Mesothelial cell of epicardium (in vitro differentiated cells): ENCODE measurements around the gene MRPS18B. TPM values are rescaled to one million over a fixed set of nuclear protein-coding genes. Genes with fewer than 3 reads are reported as not detected.

ENCODE experiments used
- DNase-seq, 2 experiments: peaks; one replicate each; pipeline ENCODE4 v3.0.0; 2021; ENCODE audit warnings: low spot score in 2 of 2; ENCODE audit not compliant: unreplicated experiment in 2 of 2
- H3K27ac Mint-ChIP-seq: 2 replicates; pipeline ENCODE4 v1.8.0; 2021; ENCODE audit warnings: mixed read lengths
- H3K27me3 Mint-ChIP-seq: 2 replicates; pipeline ENCODE4 v1.8.0; 2021; ENCODE audit warnings: low read depth, mixed read lengths
- H3K36me3 Mint-ChIP-seq: 2 replicates; pipeline ENCODE4 v1.8.0; 2021; ENCODE audit warnings: mixed read lengths
- H3K4me1 Mint-ChIP-seq: 2 replicates; pipeline ENCODE4 v1.8.0; 2021; ENCODE audit warnings: mixed read lengths
- H3K4me3 Mint-ChIP-seq: 2 replicates; pipeline ENCODE4 v1.8.0; 2021; ENCODE audit warnings: mild to moderate bottlenecking, moderate library complexity, mixed read lengths
- H3K9me3 Mint-ChIP-seq: 2 replicates; pipeline ENCODE4 v1.8.0; 2021; ENCODE audit warnings: mixed read lengths
- CTCF ChIP-seq: fragments of 200-600 bp; sonication (generic); IDR thresholded peaks from one replicate; pipeline ENCODE4 v1.5.0; 2021; ENCODE audit warnings: antibody characterized with exemption; ENCODE audit not compliant: unreplicated experiment
- total RNA-seq: library from RNA; stranded (reverse); gene quantifications from 3 replicates; pipeline ENCODE4 v1.2.1, GENCODE V29; 2021

Gene MRPS18B
- total RNA-seq, 1 donor from 2014 or later, result 29.8 TPM

- H3K4me3 Mint-ChIP-seq, result peak overlapping the region; percentile 95
These were observed 45.9 kb upstream of the MRPS18B start for GRCh38 chr6:30571762-30572082.

GRCh38 chr6:30572148-30572547 is 45.5 kb upstream of the MRPS18B start:
- Mint-ChIP-seq H3K27ac (peak overlapping the region; percentile 100), H3K36me3 (peaks cover 2% of the 10 kb centered on the region), H3K4me1 (peaks cover 48% of the 10 kb centered on the region), H3K4me3 (peak overlapping the region; percentile 95), H3K9me3 (no peaks in the 10 kb centered on the region), H3K27me3 (no peaks in the 10 kb centered on the region)
- DNase-seq, result no peak
- no peak for TF ChIP-seq CTCF

More at GRCh38 chr6:30571762-30572082, 45.9 kb upstream of the MRPS18B start:
- Mint-ChIP-seq H3K4me1 (peaks cover 48% of the 10 kb centered on the region), H3K9me3 (no peaks in the 10 kb centered on the region), H3K27me3 (no peaks in the 10 kb centered on the region), H3K27ac (peak overlapping the region; percentile 100), H3K36me3 (no peaks in the 10 kb centered on the region)
- no peak for DNase-seq
- no peak for TF ChIP-seq CTCF

DNA sequence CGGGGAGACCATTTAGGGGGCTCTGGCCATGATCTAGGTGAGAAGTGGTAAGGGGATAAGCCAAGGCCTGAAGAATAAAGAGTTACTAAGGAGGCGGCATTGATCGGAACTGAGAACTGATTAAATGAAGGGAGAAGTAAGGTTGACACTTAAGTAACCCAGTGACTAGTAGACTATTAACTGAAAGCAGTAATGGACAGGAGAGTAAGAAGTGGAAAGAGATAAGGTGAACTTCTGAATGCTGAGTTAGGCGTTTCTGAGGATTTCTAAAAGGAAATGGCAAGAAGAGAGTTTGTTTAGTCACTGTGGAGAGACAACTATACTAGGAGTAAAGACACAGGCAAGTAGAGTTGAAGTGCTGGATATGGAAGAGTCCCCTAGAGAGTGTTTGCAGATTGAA is 44.5 kb upstream of the MRPS18B start:
- peaks cover 48% of the 10 kb centered on the region for H3K4me1 Mint-ChIP-seq
- no peak for TF ChIP-seq CTCF
- H3K36me3 Mint-ChIP-seq, result peaks cover 11% of the 10 kb centered on the region
- no peak for DNase-seq
- H3K27me3 Mint-ChIP-seq, result no peaks in the 10 kb centered on the region
- H3K9me3 Mint-ChIP-seq, result no peaks in the 10 kb centered on the region
- peak overlapping the region; percentile 3 for H3K27ac Mint-ChIP-seq
- H3K4me3 Mint-ChIP-seq, result peak overlapping the region; percentile 5

DNA sequence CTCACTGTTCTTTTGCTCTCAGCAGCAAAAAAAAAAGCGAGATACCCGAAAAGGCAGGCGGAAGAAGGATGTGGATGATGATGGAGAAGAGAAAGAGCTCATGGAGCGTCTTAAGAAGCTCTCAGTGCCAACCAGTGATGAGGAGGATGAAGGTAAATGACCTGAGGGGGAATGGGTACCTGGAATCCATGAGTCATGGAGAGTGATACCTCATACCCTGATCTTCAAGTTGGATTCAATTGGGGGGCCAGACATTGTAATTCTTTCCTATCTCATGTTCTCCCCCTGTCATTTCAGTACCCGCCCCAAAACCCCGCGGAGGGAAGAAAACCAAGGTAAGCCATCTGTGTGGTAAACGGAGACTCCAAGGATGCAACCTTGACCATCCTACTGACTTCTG is 39.6 kb upstream of the MRPS18B start:
- Mint-ChIP-seq H3K36me3 (peaks cover 43% of the 10 kb centered on the region), H3K27ac (no peak overlapping the region)

DNA sequence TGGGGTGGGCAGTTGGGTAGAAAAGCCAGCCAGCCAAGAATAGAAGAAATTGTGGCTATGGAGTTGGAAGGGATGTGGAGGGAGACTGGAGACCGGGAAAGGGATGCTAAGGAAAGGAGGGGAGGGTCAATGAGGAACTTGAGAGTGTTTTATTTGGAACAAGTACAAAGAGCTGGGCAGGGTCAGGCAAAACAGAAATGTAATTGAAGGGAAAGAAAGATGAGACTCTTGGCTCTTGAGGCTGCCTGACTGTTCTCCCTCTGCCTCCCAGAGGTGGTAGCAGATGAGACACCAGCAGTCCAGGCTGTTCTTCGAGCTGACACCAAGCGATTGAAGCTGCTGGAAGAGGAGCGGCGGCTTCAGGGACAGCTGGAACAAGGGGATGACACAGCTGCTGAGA is 33.7 kb upstream of the MRPS18B start:
- no peak for TF ChIP-seq CTCF
- Mint-ChIP-seq H3K27me3 (no peaks in the 10 kb centered on the region), H3K4me3 (no peak overlapping the region), H3K36me3 (peaks cover 56% of the 10 kb centered on the region), H3K4me1 (no peaks in the 10 kb centered on the region), H3K27ac (no peak overlapping the region), H3K9me3 (no peaks in the 10 kb centered on the region)
- DNase-seq, result no peak

More for the DNA sequence above, 39.6 kb upstream of the MRPS18B start:
- DNase-seq, result no peak
- Mint-ChIP-seq H3K27me3 (no peaks in the 10 kb centered on the region), H3K4me1 (peaks cover 16% of the 10 kb centered on the region), H3K4me3 (no peak overlapping the region), H3K9me3 (no peaks in the 10 kb centered on the region)
- no peak for TF ChIP-seq CTCF

- peak overlapping the region; percentile 96 for H3K27ac Mint-ChIP-seq
- peaks cover 41% of the 10 kb centered on the region for H3K36me3 Mint-ChIP-seq
- peaks cover 25% of the 10 kb centered on the region for H3K4me1 Mint-ChIP-seq
- H3K9me3 Mint-ChIP-seq, result no peaks in the 10 kb centered on the region
- DNase-seq, result no peak
- no peaks in the 10 kb centered on the region for H3K27me3 Mint-ChIP-seq
- TF ChIP-seq CTCF, result no peak
- no peak overlapping the region for H3K4me3 Mint-ChIP-seq
These were observed 27.8 kb upstream of the MRPS18B start for GRCh38 chr6:30589754-30590358.
